Measurements from ENCODE around the gene CDCA5. TPM values are rescaled to one million over a fixed set of nuclear protein-coding genes. Genes with fewer than 3 reads are reported as not detected.

The CDCA5 gene
- polyA plus RNA-seq, 1 of the 3 experiments (the other 2 are of a cell fraction) = 16.3 TPM

GRCh38 chr11:65086809-65087208 lies 3.0 kb upstream of the CDCA5 start:
- no peak for DNase-seq
- ChIA-PET CTCF (interaction anchor here (0.9 kb wide), 1 partner anchor 11 kb away, joined by 3 read pairs; no protein-coding TSS in a partner anchor), POLR2A (interaction anchor here (1.6 kb wide), 1 partner anchor 48 kb away, joined by 4 read pairs; the partner anchor contains the start of gene SYVN1)
- H3K9me2 ChIP-seq = no peaks in the 10 kb centered on the region
- H3K79me2 ChIP-seq (ENCODE audit: insufficient read depth) = peaks cover 38% of the 10 kb centered on the region
- H3K27ac ChIP-seq (ENCODE audit: low read depth in 2 of 2, low read length in 1 of 2) = no peak overlapping the region
- no peak overlapping the region for H3K9ac ChIP-seq
- no peaks in the 10 kb centered on the region for H3K27me3 ChIP-seq (ENCODE audit: insufficient read depth)
- H3K4me1 ChIP-seq (ENCODE audit: control insufficient read depth in 1 of 2, insufficient read depth in 2 of 2, low read depth in 1 of 2, low read length in 1 of 2) = peaks cover 8 to 20% of the 10 kb centered on the region in 2 experiments
- H3K36me3 ChIP-seq (replicated peaks in 1 of 2; ENCODE audit: control insufficient read depth in 1 of 2, insufficient read depth in 2 of 2, low read length in 1 of 2) = peaks cover 8 to 39% of the 10 kb centered on the region in 2 experiments
- no peak overlapping the region for H2AFZ ChIP-seq (ENCODE audit: low read depth)
- peaks cover 3% of the 10 kb centered on the region for H3F3A ChIP-seq (replicated peaks; ENCODE audit: insufficient read depth)
- TF ChIP-seq FOXJ3 (CRISPR knock-in tag; IDR thresholded peaks at IDR 0.05) (no peak), CTCF (IDR thresholded peaks at IDR 0.05) (no peak), TEAD4 (IDR thresholded peaks at IDR 0.05; ENCODE audit: borderline replicate concordance, insufficient read depth) (no peak), SMC3 (IDR thresholded peaks at IDR 0.05; ENCODE audit: low read depth, low read length) (no peak), USF1 (IDR thresholded peaks at IDR 0.05; ENCODE audit: borderline replicate concordance, low read depth) (no peak), GATA2 (CRISPR knock-in tag; IDR thresholded peaks at IDR 0.05) (no peak), ELF1 (IDR thresholded peaks at IDR 0.05) (no peak), CHD2 (IDR thresholded peaks at IDR 0.05; ENCODE audit: low read length, partially characterized antibody) (no peak), RCOR1 (IDR thresholded peaks at IDR 0.05; ENCODE audit: low read length) (no peak), EP300 (IDR thresholded peaks at IDR 0.05; ENCODE audit: borderline replicate concordance in 1 of 2, low read depth in 1 of 2, low read length in 1 of 2) (no peak), NRF1 (IDR thresholded peaks at IDR 0.05; ENCODE audit: low read depth, low read length) (no peak), GABPA (IDR thresholded peaks at IDR 0.05; ENCODE audit: low read depth) (no peak), FOSL2 (IDR thresholded peaks at IDR 0.05; ENCODE audit: borderline replicate concordance, low read depth) (no peak), YY1 (IDR thresholded peaks at IDR 0.05; ENCODE audit: low read depth) (no peak), RFX5 (IDR thresholded peaks at IDR 0.05; ENCODE audit: low read length) (no peak), MEF2A (IDR thresholded peaks at IDR 0.05; ENCODE audit: borderline replicate concordance, low read depth) (no peak), IRF3 (IDR thresholded peaks at IDR 0.05; ENCODE audit: low read depth, low read length) (no peak), RAD21 (IDR thresholded peaks at IDR 0.05; ENCODE audit: low read length) (no peak), ZBTB33 (IDR thresholded peaks at IDR 0.05; ENCODE audit: borderline replicate concordance, low read depth) (no peak), NFIC (IDR thresholded peaks at IDR 0.05; ENCODE audit: borderline replicate concordance) (no peak)
- no peaks in the 10 kb centered on the region for H3K9me3 ChIP-seq
- H4K20me1 ChIP-seq (ENCODE audit: insufficient read depth) = no peaks in the 10 kb centered on the region
- H3K4me3 ChIP-seq (ENCODE audit: low read depth in 2 of 2, low read length in 1 of 2) = no peak overlapping the region
- no peak overlapping the region for H3K4me2 ChIP-seq
- WGBS (ENCODE audit: low lambda C conversion rate) = 93% methylated on average over 3 of the region's 9 CpGs

Measured in SK-N-SH (cell line).